Stimulated activated CD8-positive, alpha-beta memory T cell treated with anti-CD3 and anti-CD28 coated beads, Interleukin-12 subunit alpha, Interleukin-12 subunit beta, amount 100 ng/mL, for 1 hour (primary cell): ENCODE data around the gene LIN52.

ENCODE experiments used
- DNase-seq: peaks from one replicate; pipeline ENCODE4 v3.0.0-alpha.2; 2020; ENCODE audit warnings: low read depth

LIN52 gene

DNA sequence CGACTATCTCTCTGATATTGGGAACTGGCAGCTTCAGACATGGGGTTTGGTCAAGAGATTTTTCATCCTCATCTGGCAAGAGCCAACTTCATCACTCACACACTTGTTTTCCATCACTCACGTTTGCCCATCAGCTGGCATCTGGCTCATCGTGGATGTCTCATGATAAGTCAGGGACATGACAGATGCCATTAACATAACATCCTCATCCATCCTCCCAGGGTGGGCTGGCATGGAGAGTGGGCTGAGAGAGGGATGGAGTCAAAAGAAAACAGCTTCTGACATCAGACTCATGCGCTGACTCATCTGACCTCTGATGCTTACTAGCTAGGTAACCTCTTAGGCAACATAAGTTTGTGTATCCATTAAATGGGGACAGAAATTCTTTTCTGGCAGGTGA is 152.7 kb downstream of the LIN52 start:
- no peak for DNase-seq

DNA sequence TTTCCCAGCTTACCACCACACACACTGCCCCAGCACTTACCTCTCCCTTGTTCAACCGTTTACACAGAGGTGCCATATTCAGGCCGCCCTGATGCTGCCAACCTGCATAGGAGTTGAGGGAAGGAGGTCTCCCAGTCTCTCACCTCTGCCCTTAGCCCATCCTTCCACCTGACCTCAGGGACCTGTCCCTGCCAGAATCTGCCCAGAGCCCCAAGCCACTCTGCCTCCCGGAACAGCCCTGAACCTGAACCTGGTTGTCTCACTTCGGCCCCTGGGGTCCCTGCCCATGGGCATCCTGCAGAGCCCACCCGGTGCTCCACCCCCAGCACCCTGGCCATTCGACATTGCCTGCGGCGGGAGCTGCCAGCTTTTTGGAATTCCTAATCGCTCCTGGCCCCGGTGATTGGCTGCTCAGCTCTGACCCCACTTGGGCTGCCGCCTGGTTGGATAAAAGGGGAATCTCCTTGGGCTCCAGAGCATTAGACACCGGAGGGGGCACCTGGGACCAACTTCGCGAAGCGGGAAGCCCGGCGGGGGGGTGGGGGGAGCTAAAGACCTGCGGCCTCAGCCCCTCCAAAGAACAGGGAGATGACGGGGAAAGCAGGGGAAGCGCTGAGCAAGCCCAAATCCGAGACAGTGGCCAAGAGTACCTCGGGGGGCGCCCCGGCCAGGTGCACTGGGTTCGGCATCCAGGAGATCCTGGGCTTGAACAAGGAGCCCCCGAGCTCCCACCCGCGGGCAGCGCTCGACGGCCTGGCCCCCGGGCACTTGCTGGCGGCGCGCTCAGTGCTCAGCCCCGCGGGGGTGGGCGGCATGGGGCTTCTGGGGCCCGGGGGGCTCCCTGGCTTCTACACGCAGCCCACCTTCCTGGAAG is 154.5 kb downstream of the LIN52 start, which contains the start of gene VSX2:
Gene VSX2 (plus strand): TSS at position 476 of the 874 bp plus-strand sequence. CDS start 113 bp downstream, at position 589.
- DNase-seq = no peak

DNA sequence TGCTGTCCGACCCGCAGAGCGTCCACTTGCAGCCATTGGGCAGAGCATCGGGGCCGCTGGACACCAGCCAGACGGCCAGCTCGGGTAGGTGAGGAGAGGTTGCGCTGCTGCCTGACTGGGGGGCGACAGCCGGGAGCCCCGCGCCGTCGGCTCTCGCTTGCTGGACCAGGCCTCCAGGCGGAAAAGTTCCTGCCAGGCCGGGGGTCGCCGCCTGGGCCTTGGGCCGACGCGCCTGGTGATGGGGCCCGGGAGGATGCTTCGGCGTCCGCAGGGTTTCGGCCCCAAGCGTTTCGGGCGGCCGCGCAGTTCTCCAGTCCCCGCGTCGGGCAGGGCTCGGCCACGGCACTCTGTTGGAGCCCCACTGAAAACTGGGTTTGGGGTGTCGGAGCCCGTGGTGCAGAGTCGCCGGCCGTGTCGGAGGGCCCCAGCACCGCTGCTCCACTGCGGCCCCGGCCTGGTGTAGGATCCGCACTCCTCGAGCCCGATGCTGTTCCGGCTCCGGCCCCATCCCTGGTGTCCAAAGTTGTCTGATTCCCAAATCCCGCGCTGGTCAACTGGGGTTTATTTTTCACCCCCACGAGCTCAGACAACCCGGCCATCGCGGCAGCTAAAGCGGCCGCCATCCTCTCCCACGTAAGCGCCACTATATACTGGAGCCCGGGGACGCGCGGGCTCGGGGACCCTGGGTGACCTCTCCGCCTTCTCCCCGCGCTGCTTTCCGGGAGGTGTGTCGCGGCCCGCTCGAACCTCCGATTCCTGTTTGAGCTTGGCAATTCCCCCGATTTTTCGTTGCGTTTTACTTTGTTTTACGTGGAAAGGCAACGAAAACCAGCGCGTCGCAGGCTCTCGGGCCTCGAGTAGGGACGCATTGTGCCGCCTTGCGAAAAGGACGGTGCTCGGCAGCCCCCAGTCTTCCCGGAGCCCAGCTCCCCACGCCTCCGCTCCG is 155.4 kb downstream of the LIN52 start:
- no peak for DNase-seq

DNA sequence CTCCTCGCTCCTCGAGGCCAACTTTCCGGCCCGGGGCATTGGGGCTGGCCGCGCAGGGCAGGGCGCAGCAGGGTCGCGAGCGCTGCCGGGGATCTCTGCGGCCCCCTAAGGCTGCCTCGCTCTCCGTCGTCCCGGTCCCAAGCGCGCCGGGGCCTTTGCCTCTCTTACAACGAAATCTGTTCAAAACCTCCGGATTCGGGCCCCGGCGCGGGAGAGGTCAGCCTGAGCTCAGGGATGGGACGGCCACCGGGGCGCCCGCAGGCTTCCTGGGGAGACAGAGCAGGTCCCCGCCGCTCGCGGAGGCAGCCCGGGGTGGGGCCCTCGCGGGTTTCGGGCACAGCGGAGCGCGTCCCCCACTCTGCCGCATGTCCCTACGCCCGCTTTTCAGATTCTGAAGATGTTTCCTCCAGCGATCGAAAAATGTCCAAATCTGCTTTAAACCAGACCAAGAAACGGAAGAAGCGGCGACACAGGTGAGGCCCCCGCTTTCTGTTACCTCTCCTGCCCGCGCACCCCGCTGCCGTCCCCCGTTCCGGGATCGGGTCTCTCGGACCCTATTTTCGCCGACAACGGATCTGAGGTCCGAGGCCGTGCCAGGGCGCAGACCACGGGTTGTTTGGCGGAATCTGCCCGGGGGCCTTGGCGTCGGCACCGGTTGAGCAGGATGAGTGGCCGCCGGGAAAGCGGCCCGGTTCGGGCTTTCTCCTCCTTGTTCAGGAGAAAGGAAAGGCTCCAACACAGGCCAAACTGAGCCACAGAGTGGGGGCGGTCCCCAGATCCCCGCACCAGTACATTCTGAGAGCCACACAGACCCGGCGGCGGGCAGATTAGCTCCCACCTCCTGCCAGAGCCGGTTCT is 156.3 kb downstream of the LIN52 start:
- DNase-seq = no peak

DNA sequence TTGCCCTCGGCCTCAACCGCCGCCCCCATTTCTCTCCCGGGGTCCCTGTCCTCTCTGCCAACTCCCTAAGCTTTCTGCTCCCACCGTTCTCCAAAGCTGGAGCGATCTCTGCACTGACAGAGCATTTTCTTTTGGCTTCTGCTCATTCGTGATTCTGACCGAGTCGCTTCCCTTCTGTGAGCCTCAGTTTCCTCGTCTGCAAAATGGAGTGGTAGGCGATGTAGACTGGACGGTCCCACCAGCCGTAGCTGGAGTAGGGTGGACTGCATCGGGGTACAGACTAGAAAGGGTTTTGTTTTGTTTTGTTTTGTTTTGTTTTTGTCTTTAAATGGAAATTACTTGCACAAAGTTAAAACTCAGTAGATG is 156.9 kb downstream of the LIN52 start:
- no peak for DNase-seq

DNA sequence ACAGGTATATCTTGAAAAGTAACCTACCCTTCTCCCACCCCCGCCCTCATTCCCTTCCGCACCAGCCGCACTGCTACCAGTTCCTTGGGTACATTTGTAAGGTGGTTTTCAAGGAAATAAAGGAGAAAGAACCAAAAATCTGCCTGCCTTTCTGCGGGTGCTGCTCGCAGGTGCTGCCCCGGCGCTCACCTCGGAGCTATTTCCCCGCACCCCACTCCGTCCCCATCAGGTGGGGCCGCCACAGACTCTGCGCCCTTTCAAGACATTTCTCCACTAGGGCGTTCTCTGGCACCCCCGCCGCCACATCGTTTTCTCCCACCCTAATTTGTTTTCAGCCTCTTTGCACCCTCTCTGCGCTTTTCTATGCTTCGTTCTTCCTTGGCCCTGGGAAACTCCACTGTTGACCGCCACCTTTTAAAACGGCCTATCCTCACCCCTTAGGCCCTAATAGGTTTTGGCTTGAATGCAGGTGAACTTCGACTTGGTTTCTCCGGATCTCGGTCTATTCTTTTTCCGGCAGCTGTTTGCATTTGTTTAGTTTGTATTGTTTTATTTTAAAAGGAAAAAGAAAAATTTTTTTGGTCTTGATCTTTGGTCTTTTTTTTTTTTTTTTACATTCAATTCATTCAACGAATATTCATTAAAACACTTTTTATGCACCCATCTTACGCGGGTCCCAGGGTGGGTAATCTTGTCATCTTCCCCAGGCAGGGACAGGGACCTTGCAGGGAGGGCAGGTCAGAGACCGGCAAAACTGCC is 157.4 kb downstream of the LIN52 start:
- no peak for DNase-seq

DNA sequence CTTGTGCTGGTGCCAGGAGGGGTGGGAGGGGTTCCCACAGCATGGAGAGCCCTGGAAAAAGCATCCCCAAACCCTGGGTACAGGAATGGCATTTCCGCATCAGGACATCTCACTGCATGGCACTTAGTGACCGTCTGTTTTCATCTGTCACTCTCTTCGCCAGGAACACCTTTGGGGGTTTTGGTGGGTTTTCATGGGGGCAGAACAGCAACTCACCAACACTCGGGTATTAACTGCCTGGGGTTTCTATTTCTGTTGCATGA is 158.0 kb downstream of the LIN52 start:
- no peak for DNase-seq

DNA sequence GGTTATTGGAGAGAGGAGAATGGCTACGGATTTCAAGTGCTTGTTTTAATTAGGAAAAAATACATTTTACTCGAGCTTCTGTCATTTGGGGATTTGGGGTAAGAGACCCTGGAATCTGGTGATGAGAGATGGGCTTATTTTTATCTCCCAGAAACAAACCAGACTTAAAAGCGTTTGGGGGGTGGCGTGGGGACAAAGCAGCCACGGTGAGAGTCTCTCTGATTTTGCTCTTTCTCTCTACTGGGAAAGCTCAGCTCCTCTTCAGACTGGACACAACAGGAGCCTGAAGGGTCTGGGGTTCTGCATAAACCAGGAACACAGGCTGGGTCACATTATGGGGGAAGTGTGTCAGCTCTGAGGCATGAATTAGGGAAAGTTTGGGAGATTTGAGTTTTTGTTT is 158.3 kb downstream of the LIN52 start:
- DNase-seq = no peak

DNA sequence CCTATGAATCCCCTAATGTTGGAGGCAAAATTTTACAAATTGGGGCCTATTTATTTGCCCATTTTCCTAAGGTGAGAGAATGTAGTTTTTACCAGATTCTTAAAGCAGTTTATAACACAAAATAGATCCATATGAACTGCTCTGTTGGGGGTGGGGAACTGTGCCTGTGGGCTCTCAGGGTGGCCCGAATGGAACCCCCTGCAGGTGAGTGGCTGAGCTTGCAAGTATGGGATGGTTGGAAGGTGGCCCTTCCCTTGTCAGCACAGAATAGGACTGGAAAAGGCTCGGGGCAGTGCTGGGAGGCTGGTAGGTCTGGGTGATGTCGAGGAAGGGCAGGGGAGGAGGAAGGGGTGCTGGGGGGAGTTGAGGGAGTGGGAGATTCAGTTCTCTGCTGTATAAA is 159.4 kb downstream of the LIN52 start:
- DNase-seq = no peak

DNA sequence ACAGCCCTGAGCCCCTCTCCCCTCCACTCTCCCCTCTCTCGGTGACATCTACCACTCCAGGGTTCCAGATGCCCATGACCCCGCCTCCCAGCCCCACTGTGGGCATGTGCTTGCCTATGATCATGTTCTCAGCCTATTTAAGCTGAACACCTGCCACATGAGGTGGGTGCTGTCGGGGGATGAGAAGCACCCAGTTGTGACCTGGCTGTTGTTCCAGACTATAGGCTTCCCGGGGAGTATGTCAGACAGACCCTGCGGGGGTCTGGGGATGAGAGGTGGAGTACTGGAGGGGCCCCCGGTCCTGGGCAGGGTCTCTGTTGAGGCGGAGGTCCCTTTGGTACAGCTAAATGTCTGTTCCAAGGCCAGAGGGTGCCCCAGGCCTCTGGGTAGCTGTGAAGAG is 160.5 kb downstream of the LIN52 start:
- no peak for DNase-seq

DNA sequence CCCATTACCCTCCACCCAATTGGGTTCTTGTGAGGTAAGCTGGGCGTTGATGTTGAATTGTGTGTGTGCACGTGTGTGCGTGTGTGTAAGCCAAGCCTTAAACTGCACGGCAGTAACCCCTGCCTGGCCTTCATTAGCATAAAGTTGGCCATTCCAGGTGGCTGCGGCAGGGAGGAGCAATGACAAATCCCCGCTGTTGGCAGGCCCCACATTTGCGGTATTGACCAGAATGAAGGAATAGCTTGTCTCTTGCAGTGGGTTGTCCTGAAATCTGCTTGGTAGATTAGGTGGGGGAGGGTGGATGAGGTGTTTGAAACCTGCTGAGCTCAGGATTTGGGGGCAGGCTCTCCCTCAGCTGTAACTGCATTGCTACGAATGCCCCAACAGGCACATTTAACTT is 161.8 kb downstream of the LIN52 start:
- DNase-seq = no peak

DNA sequence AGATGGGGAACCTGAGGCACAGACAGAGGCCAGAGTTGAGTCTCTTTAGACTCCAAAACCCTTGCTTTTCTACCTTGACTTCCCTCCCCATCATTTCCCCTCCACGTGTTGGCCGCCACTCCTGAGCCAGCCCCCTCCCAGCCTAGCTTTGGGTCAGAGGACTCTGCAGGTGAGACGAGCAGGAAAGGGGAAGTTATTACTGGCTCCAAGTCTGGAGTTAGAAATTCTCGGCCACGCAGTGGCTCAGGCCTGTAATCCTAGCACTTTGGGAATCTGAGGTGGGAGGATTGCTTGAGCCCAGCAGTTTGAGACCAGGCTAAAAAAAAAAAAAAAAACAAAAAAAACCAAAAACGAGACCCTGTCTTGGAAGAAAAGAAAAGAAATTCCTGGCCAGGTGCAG is 163.3 kb downstream of the LIN52 start:
- DNase-seq = no peak

DNA sequence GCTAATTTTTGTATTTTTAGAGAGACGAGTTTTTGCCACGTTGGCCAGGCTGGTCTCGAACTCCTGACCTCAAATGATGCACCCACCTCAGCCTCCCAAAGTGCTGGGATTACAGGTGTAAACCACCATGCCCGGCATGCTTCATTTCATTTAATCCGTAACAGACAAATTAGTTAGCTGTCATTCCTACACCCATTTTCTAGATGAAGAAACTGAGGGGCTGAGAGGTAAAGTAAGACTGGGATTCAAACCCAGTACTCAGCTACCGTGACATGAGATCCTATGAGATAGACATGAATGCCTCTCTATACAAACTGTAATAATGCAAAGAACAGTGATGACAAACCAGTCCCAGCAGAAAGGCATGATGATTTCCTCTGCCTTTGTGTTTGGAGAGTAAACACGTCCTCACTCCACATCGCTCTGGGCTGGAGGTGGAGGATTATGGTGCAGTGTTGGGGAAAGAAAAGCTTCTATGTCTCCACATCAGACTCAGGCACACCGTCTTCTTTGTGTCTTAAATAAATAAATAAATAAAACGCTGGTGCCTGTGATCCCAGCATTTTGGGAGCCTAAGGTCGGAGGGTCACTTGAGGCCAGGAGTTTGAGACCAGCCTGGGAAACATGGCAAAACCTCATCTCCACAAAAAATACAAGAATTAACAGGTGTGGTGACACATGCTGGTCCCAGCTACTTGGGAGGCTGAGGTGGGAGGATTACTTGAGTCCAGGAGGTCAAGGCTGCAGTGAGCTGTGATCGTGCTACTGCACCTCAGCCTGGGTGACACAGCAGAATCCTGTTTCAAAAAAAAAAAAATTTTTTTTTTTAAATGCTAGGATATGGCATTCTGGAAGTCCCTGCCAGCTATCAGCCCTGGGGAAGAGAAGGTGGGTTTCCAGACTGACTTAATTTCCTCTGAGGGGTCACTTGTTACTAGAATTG is 164.9 kb downstream of the LIN52 start:
- no peak for DNase-seq
